Parathyroid adenoma (tissue), 2 donors: Measurements from ENCODE around the gene CNOT9.

ENCODE experiments used
- H2AFZ ChIP-seq: fragments of 300-600 bp; sonication (generic); one replicate; pipeline ENCODE4 v1.7.0; 2017; ENCODE audit warnings: antibody characterized with exemption, mild to moderate bottlenecking
- H3K27ac ChIP-seq: fragments of 300-600 bp; sonication (generic); one replicate; pipeline ENCODE4 v1.7.0; 2017
- H3K27me3 ChIP-seq: fragments of 300-600 bp; sonication (generic); one replicate; pipeline ENCODE4 v1.7.0; 2017; ENCODE audit warnings: low read length; ENCODE audit not compliant: control insufficient read depth, insufficient read depth
- H3K36me3 ChIP-seq: fragments of 300-600 bp; sonication (generic); one replicate; pipeline ENCODE4 v1.7.0; 2017; ENCODE audit warnings: low read length; ENCODE audit not compliant: control insufficient read depth, insufficient read depth
- H3K4me1 ChIP-seq: fragments of 300-600 bp; sonication (generic); one replicate; pipeline ENCODE4 v1.7.0; 2017; ENCODE audit warnings: control low read depth
- H3K4me2 ChIP-seq: fragments of 300-600 bp; sonication (generic); one replicate; pipeline ENCODE4 v1.7.0; 2017; ENCODE audit warnings: low read length
- H3K4me3 ChIP-seq: fragments of 300-600 bp; sonication (generic); one replicate; pipeline ENCODE4 v1.7.0; 2017; ENCODE audit warnings: low read depth, low read length
- H3K79me2 ChIP-seq: fragments of 300-600 bp; sonication (generic); one replicate; pipeline ENCODE4 v1.7.0; 2017; ENCODE audit warnings: control low read depth
- H3K9ac ChIP-seq: fragments of 300-600 bp; sonication (generic); one replicate; pipeline ENCODE4 v1.7.0; 2017; ENCODE audit warnings: mild to moderate bottlenecking
- H3K9me3 ChIP-seq: fragments of 300-600 bp; sonication (generic); one replicate; pipeline ENCODE4 v1.7.0; 2017; ENCODE audit warnings: low read length; ENCODE audit not compliant: control insufficient read depth
- TF ChIP-seq, protein P1 (sequence below): fragments of 300-600 bp; sonication (generic); IDR thresholded peaks from one replicate; pipeline ENCODE4 v1.7.0; 2017; ENCODE audit warnings: antibody characterized with exemption, mild to moderate bottlenecking
- donor health status: primary hyperparathyroidism.

Gene CNOT9

DNA sequence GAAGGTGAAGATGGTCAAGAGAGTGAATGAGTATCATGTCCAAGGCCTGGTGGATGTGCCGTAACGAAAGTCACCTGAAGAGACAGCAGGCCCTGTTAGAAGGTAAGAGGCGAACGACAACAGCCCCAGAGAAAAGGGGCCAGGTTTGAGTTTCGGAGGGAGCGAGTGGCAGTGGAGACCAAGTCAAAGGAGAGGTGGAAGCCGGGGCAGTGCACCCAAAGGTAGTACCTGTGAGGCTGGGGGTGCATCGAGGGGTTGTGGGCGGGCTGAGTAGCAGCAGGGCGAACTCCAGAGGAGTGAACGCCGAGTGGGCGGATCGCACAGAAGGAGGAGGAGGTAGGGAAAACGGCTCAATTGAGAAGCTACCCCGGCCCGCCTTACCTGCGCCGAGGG lies 846 bp upstream of the CNOT9 start:
- peak overlapping the region; percentile 72 for H3K4me3 ChIP-seq
- H3K27me3 ChIP-seq, result no peaks in the 10 kb centered on the region
- peaks cover 31% of the 10 kb centered on the region for H3K79me2 ChIP-seq
- TF ChIP-seq, protein P1, sequence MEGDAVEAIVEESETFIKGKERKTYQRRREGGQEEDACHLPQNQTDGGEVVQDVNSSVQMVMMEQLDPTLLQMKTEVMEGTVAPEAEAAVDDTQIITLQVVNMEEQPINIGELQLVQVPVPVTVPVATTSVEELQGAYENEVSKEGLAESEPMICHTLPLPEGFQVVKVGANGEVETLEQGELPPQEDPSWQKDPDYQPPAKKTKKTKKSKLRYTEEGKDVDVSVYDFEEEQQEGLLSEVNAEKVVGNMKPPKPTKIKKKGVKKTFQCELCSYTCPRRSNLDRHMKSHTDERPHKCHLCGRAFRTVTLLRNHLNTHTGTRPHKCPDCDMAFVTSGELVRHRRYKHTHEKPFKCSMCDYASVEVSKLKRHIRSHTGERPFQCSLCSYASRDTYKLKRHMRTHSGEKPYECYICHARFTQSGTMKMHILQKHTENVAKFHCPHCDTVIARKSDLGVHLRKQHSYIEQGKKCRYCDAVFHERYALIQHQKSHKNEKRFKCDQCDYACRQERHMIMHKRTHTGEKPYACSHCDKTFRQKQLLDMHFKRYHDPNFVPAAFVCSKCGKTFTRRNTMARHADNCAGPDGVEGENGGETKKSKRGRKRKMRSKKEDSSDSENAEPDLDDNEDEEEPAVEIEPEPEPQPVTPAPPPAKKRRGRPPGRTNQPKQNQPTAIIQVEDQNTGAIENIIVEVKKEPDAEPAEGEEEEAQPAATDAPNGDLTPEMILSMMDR, result no peak
- H3K4me1 ChIP-seq, result peaks cover 17% of the 10 kb centered on the region
- H2AFZ ChIP-seq, result peak overlapping the region; percentile 95
- peak overlapping the region; percentile 95 for H3K27ac ChIP-seq
- no peaks in the 10 kb centered on the region for H3K36me3 ChIP-seq
- H3K9ac ChIP-seq, result peak overlapping the region; percentile 75
- no peaks in the 10 kb centered on the region for H3K9me3 ChIP-seq
- H3K4me2 ChIP-seq, result peak overlapping the region; percentile 84

DNA sequence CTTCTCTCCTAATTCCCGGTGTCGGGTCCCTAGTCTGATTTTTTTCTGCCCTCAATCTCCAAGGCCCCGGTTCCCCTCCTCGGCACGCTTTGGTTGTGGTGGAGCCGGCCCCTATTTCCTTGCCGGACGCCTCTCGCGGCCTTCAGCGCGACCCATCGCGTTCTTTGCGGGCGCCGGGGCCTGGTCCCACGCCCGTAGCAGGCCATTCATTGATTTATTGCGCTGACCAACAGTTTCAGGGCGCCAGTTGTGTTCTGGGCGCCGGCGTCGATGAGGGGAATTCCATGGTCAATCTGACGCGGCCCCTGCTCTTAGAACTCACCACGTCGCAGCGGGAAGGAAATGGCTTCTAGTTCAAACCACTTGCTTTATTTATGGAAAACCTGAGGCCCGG lies 396 bp downstream of the CNOT9 start:
- TF ChIP-seq, protein P1, result no peak
- Histone ChIP-seq H3K4me2 (peak overlapping the region; percentile 90), H3K36me3 (no peaks in the 10 kb centered on the region), H3K4me3 (peak overlapping the region; percentile 72), H3K9me3 (no peaks in the 10 kb centered on the region), H3K27ac (peak overlapping the region; percentile 95), H2AFZ (peak overlapping the region; percentile 95), H3K27me3 (no peaks in the 10 kb centered on the region), H3K79me2 (peaks cover 32% of the 10 kb centered on the region), H3K9ac (peak overlapping the region; percentile 85), H3K4me1 (peaks cover 17% of the 10 kb centered on the region)

DNA sequence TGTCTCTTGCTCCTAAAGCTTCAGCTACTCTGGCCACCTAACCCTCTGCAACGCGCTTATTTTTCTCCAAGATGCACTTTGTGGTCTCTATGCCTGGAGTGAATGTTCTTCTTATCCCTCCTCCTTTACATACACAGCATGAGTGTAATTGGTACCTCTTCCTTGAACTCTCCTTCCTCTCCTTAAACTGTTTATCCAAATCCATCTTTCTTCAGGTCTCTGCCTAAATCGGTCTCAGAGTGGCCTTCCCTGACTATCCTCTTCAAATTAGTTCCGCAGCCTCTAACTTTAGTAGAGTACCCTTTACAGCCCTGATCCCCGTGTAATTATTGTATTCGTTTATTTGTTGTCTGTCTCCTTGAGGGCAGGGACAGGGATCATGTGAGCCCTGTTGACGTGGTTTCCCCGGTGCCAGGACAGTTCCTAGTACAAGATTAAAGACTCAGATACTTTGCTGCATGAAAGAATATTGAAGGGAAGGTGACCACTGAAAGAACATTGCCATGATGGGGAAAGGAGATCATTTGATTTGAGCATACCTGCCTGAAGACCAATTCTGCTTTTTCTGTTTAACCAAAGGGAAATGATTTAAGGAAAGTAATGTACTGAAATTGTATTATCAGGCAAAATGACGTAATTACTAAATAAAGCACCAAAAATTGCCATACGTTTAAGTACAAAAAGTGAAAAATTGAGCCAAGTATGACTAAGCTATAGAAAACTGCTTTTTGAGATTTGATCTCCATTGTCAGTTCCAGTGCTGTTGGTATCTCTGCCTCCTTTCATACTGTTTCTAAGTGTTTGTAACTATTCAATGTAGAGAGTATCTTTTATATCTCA lies 1.2 kb downstream of the CNOT9 start:
- Histone ChIP-seq H3K4me1 (peaks cover 17% of the 10 kb centered on the region), H3K4me2 (peak overlapping the region; percentile 90), H3K4me3 (peak overlapping the region; percentile 72)

GRCh38 chr2:218570850-218571249 lies 2.2 kb downstream of the CNOT9 start:
- Histone ChIP-seq H3K4me3 (no peak overlapping the region), H3K4me2 (no peak overlapping the region), H2AFZ (no peak overlapping the region), H3K27ac (peak overlapping the region; percentile 95), H3K79me2 (peaks cover 46% of the 10 kb centered on the region), H3K27me3 (no peaks in the 10 kb centered on the region), H3K4me1 (peaks cover 17% of the 10 kb centered on the region), H3K9me3 (no peaks in the 10 kb centered on the region), H3K9ac (no peak overlapping the region), H3K36me3 (no peaks in the 10 kb centered on the region)
- TF ChIP-seq, protein P1, result no peak

More for the DNA sequence above, 1.2 kb downstream of the CNOT9 start:
- H2AFZ ChIP-seq, result peak overlapping the region; percentile 95
- H3K9ac ChIP-seq, result peak overlapping the region; percentile 85
- TF ChIP-seq, protein P1, result no peak
- H3K9me3 ChIP-seq, result no peaks in the 10 kb centered on the region
- H3K36me3 ChIP-seq, result no peaks in the 10 kb centered on the region
- H3K79me2 ChIP-seq, result peaks cover 39% of the 10 kb centered on the region
- peak overlapping the region; percentile 95 for H3K27ac ChIP-seq
- no peaks in the 10 kb centered on the region for H3K27me3 ChIP-seq
